C4-2B (cell line): Measurements from ENCODE around the gene PRKCI.
"Not testable (repeated sequence)": the region's sequence is repeated elsewhere in the genome, so short reads cannot be mapped to it uniquely, and the experiment has no call there.

Source experiments
- H3K27ac ChIP-seq: fragments of 450-650 bp; 2 replicates; pipeline ENCODE4 v1.5.1; 2017
- ZFX ChIP-seq: fragments of 450-650 bp; IDR thresholded peaks from 2 replicates; pipeline ENCODE4 v1.6.1; 2017
- TF ChIP-seq, protein P1 (sequence below): fragments of 450-650 bp; conservative IDR thresholded peaks from 2 replicates; pipeline ENCODE4 v1.5.1; 2017; ENCODE audit warnings: mild to moderate bottlenecking

PRKCI gene

DNA sequence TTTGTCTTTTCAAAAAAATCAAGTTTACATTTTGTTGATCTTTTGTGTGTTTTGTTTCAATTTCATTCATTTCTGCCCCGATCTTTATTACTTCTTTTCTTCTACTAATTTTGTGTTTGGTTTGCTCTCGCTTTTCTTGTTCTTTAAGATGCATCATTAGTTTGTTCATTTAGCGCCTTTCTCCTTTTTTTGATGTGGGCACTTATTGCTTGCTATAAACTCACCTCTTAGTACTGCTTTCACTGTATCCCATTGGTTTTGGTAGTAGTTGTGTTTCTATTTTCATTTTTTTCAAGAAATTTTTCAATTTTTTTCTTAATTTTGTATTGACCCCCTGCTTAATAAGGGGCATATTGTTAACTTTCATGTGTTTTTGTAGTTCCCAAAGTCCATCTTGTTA is 34.4 kb downstream of the PRKCI start:
- TF ChIP-seq, protein P1, sequence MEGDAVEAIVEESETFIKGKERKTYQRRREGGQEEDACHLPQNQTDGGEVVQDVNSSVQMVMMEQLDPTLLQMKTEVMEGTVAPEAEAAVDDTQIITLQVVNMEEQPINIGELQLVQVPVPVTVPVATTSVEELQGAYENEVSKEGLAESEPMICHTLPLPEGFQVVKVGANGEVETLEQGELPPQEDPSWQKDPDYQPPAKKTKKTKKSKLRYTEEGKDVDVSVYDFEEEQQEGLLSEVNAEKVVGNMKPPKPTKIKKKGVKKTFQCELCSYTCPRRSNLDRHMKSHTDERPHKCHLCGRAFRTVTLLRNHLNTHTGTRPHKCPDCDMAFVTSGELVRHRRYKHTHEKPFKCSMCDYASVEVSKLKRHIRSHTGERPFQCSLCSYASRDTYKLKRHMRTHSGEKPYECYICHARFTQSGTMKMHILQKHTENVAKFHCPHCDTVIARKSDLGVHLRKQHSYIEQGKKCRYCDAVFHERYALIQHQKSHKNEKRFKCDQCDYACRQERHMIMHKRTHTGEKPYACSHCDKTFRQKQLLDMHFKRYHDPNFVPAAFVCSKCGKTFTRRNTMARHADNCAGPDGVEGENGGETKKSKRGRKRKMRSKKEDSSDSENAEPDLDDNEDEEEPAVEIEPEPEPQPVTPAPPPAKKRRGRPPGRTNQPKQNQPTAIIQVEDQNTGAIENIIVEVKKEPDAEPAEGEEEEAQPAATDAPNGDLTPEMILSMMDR, result no peak
- no peak for TF ChIP-seq ZFX
- no peak overlapping the region for H3K27ac ChIP-seq

DNA sequence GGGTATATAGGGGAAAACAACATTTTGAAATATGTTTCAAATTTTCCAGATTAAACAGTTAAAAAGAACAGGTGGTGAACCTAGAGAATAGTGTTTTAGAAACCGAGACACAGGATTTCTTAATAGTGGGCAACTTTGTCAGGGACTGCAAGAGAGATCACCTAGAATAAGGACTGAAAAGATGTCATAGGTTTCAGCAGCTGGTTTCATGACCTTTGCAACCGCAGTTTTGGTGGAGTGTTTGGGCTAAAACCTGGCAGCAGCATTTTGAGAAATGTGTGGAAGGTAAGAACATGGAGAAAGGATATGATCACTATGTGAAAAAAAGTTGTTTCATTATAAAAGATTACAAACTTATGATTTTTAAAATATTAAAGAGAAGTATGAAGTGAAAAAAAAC is 34.9 kb downstream of the PRKCI start:
- no peak overlapping the region for H3K27ac ChIP-seq
- TF ChIP-seq ZFX, result no peak
- TF ChIP-seq, protein P1, result no peak

GRCh38 chr3:170258105-170258487 is 35.9 kb downstream of the PRKCI start:
- TF ChIP-seq ZFX, result no peak
- TF ChIP-seq, protein P1, result no peak
- no peak overlapping the region for H3K27ac ChIP-seq

DNA sequence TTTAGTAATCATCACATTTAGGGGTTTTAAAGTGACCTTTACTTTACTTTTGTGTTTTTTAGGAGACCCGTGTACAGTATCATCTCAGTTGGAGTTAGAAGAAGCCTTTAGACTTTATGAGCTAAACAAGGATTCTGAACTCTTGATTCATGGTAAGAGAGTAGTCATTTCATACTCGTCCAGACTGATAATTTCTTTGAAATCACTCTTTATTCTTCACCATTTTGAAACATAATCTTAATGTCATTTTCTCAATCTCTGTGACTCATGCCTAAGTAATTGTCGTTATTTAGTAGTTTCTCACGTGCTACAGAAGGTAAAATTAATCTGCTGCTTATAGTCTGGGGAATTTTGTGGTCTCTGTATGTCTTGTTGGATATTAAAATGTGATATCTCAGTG is 37.7 kb downstream of the PRKCI start:
- TF ChIP-seq, protein P1, result no peak
- no peak for TF ChIP-seq ZFX
- no peak overlapping the region for H3K27ac ChIP-seq

DNA sequence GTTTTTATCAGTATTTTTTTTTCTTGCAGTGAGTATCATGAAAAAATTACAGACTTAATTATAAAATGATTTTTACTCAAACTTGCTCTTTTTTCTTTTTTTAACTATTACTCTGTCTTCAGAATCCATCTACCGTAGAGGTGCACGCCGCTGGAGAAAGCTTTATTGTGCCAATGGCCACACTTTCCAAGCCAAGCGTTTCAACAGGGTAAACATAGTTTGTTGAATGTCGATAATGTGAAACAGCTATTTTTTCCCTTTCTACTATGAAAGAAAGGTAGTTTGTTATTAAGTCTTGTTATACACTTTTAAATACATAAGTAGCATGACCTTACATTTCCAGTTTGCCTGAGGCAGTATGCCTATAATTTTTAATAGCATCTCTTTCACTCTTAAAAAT is 45.6 kb downstream of the PRKCI start:
- TF ChIP-seq ZFX, result no peak
- H3K27ac ChIP-seq, result no peak overlapping the region

DNA sequence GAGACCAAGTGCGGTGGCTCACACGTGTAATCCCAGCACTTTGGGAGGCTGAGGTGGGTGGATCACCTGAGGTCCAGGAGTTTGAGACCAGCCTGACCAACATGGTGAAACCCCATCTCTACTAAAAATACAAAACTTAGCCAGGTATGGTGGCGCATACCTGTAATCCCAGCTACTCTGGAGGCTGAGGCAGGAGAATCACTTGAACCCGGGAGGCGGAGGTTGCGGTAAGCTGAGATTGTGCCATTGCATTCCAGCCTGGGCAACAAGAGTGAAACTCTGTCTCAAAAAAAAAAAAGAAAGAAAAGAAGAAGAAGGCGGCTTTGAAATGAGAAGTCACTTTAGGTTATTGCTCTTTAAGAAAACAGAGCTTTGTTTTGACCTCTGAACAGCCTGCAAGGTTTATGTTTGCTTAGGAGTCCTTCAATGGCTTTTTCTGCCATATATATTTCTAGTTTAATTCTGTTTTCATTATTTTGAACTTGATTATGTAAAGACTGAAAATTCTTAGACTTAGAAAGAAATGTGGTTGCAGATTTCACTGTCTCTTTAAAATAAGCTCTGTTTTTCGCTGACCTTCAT is 47.5 kb downstream of the PRKCI start:
- H3K27ac ChIP-seq, result not testable (repeated sequence)

DNA sequence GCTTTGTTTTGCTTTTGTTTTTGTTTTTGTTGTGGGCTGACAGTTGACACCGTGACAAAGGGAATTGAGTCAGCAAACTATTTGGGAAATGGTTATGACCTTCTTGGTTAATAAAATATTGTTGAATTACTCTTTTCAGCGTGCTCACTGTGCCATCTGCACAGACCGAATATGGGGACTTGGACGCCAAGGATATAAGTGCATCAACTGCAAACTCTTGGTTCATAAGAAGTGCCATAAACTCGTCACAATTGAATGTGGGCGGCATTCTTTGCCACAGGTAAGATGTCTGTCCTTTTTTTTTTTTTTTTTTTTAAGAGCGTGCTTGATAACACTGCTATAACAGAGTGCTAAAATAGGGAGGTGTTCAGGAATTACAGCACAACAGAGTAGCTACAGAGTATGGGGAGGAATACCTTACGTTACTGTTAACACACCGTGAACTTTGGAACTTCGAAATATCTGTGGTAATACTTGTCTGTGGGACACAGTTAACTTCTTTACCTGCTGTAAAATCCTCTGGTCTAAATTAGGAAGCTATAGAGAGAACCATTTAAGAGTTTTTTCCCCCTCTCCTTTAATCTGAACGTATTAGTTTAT is 48.2 kb downstream of the PRKCI start:
- H3K27ac ChIP-seq, result no peak overlapping the region
- TF ChIP-seq ZFX, result no peak
- TF ChIP-seq, protein P1, result no peak

- TF ChIP-seq, protein P1, result no peak
- no peak for TF ChIP-seq ZFX
- no peak overlapping the region for H3K27ac ChIP-seq
Observed at GRCh38 chr3:170274641-170275040, 52.4 kb downstream of the PRKCI start.
